HUDEP-2 (cell line): ENCODE measurements around the gene CHRNB4.

Experiments
- DNase-seq, 76 experiments: peaks; one replicate each; lab custom pipeline; 2025; ENCODE audit not compliant: unreplicated experiment in 76 of 76; lab: John Stamatoyannopoulos, UW

Gene CHRNB4

GRCh38 chr15:78635346-78635745, 5.7 kb downstream of the CHRNB4 start:
- DNase-seq, result no peak

GRCh38 chr15:78634210-78635145, 6.5 kb downstream of the CHRNB4 start:
- DNase-seq, result no peak

GRCh38 chr15:78633348-78633747, 7.7 kb downstream of the CHRNB4 start:
- no peak for DNase-seq

GRCh38 chr15:78630886-78631633, 9.9 kb downstream of the CHRNB4 start:
- no peak for DNase-seq

GRCh38 chr15:78629716-78630065, 11.3 kb downstream of the CHRNB4 start:
- no peak for DNase-seq

- no peak for DNase-seq
These were observed 11.8 kb downstream of the CHRNB4 start for GRCh38 chr15:78629031-78629715.

- DNase-seq, result no peak
These were observed 12.8 kb downstream of the CHRNB4 start for GRCh38 chr15:78628227-78628626.

GRCh38 chr15:78627348-78627747, 13.7 kb downstream of the CHRNB4 start:
- DNase-seq, result no peak

- DNase-seq, result no peak
These were observed 14.5 kb downstream of the CHRNB4 start for GRCh38 chr15:78626381-78626995.

GRCh38 chr15:78625606-78626280, 15.3 kb downstream of the CHRNB4 start:
- DNase-seq, result no peak

- no peak for DNase-seq
These were observed 16.1 kb downstream of the CHRNB4 start for GRCh38 chr15:78624651-78625590.

- no peak for DNase-seq
These were observed 17.1 kb downstream of the CHRNB4 start for GRCh38 chr15:78623786-78624497.

- no peak for DNase-seq
These were observed 19.1 kb downstream of the CHRNB4 start for GRCh38 chr15:78621810-78622402.

GRCh38 chr15:78620527-78621421, 20.2 kb downstream of the CHRNB4 start, which contains the start of gene CHRNA3:
TSS of gene CHRNA3 (minus strand) at chr15:78620996. CDS start at chr15:78620794, 202 bp downstream.
- no peak for DNase-seq

- DNase-seq, result no peak
These were observed 20.9 kb downstream of the CHRNB4 start for GRCh38 chr15:78620021-78620526.

- no peak for DNase-seq
These were observed 21.7 kb downstream of the CHRNB4 start for GRCh38 chr15:78619022-78619950.
